Bronchial epithelial cell (primary cell): Measurements from ENCODE around the gene ATP2A1. TPM values are rescaled to one million over a fixed set of nuclear protein-coding genes. Genes with fewer than 3 reads are reported as not detected.

Experiments
- DNase-seq: peaks from one replicate; pipeline ENCODE4 v3.0.0-alpha.2; 2010; ENCODE audit warnings: low read depth
- FAIRE-seq: peaks from 2 replicates; lab custom pipeline; 2011; peaks lifted over from hg19 to GRCh38; lab: Jason Lieb, UNC
- H3K27me3 ChIP-seq: 2 replicates; pipeline ENCODE4 v1.5.1; 2011; ENCODE audit warnings: low read length; ENCODE audit not compliant: control insufficient read depth, insufficient read depth
- H3K36me3 ChIP-seq: 2 replicates; pipeline ENCODE4 v1.5.1; 2011; ENCODE audit warnings: low read length; ENCODE audit not compliant: control insufficient read depth, insufficient read depth
- H3K4me3 ChIP-seq: 2 replicates; pipeline ENCODE4 v1.5.1; 2011; ENCODE audit warnings: mild to moderate bottlenecking, low read depth, low read length, control low read depth
- CTCF ChIP-seq: IDR thresholded peaks from 2 replicates; pipeline ENCODE4 v1.5.1; 2011; ENCODE audit warnings: mild to moderate bottlenecking, moderate library complexity, low read length, control low read depth, inconsistent platforms; ENCODE audit not compliant: insufficient read depth, severe bottlenecking
- total RNA-seq: library from RNA; depleted of rRNA; stranded (reverse); fragments of >200 nt; gene quantifications from 2 replicates; pipeline ENCODE4 v1.2.1, GENCODE V29; 2014

ATP2A1 gene
- total RNA-seq, 1 donor from 2014 or later: under 0.01 TPM

- no peak for TF ChIP-seq CTCF
- no peak for FAIRE-seq
- Histone ChIP-seq H3K36me3 (no peaks in the 10 kb centered on the region), H3K27me3 (no peaks in the 10 kb centered on the region), H3K4me3 (no peak overlapping the region)
- no peak for DNase-seq
Observed at GRCh38 chr16:28930203-28930602, 51.9 kb downstream of the ATP2A1 start.

- no peaks in the 10 kb centered on the region for H3K27me3 ChIP-seq
- H3K36me3 ChIP-seq: no peaks in the 10 kb centered on the region
- no peak for FAIRE-seq
- DNase-seq: no peak
- TF ChIP-seq CTCF: no peak
- H3K4me3 ChIP-seq: no peak overlapping the region
Observed at GRCh38 chr16:28930652-28931051, 52.4 kb downstream of the ATP2A1 start.

GRCh38 chr16:28931801-28932225 lies 53.5 kb downstream of the ATP2A1 start, which contains the start of gene CD19:
Gene CD19 (plus strand): TSS chr16:28931971. CDS start chr16:28932001, 30 bp downstream.
- TF ChIP-seq CTCF: no peak
- FAIRE-seq (no peak), DNase-seq (no peak)
- Histone ChIP-seq H3K27me3 (no peaks in the 10 kb centered on the region), H3K36me3 (no peaks in the 10 kb centered on the region), H3K4me3 (no peak within 1 kb of the TSS)

- TF ChIP-seq CTCF: no peak
- DNase-seq (no peak), FAIRE-seq (no peak)
- no peaks in the 10 kb centered on the region for H3K27me3 ChIP-seq
- no peaks in the 10 kb centered on the region for H3K36me3 ChIP-seq
- H3K4me3 ChIP-seq: no peak overlapping the region
Observed at GRCh38 chr16:28932339-28933141, 54.3 kb downstream of the ATP2A1 start.

GRCh38 chr16:28933171-28933570 lies 54.9 kb downstream of the ATP2A1 start:
- Histone ChIP-seq H3K36me3 (no peaks in the 10 kb centered on the region), H3K27me3 (no peaks in the 10 kb centered on the region), H3K4me3 (no peak overlapping the region)
- TF ChIP-seq CTCF: no peak
- DNase-seq: no peak
- no peak for FAIRE-seq
